GM23338 (cell line): ENCODE measurements around the gene NOP10. TPM values are rescaled to one million over a fixed set of nuclear protein-coding genes. Genes with fewer than 3 reads are reported as not detected.

ENCODE experiments used
- ATAC-seq: fragments of 200-7000 bp; cut with Tn5 transposase; 3 replicates; pipeline ENCODE4 v1.9.1; 2020
- DNase-seq: peaks from one replicate; pipeline ENCODE4 v3.0.0-alpha.2; 2015; ENCODE audit warnings: low spot score
- H2AFZ ChIP-seq: fragments of 200-600 bp; sonication (generic); 2 replicates; pipeline ENCODE4 v1.8.0; 2016; ENCODE audit warnings: antibody characterized with exemption, mild to moderate bottlenecking, moderate library complexity
- H3F3A ChIP-seq: fragments of 200-600 bp; sonication (generic); replicated peaks from 2 replicates; pipeline ENCODE4 v1.8.0; 2017; ENCODE audit warnings: antibody characterized with exemption, mixed run types, low read depth
- H3K27ac ChIP-seq: fragments of 200-600 bp; sonication (generic); 2 replicates; pipeline ENCODE4 v1.6.1; 2016; ENCODE audit warnings: low read depth
- H3K27me3 ChIP-seq: fragments of 200-600 bp; sonication (generic); 2 replicates; pipeline ENCODE4 v1.8.0; 2016; ENCODE audit warnings: mild to moderate bottlenecking, mixed run types, moderate library complexity; ENCODE audit not compliant: insufficient read depth
- H3K36me3 ChIP-seq: fragments of 200-600 bp; sonication (generic); 2 replicates; pipeline ENCODE4 v1.8.0; 2016; ENCODE audit warnings: mild to moderate bottlenecking; ENCODE audit not compliant: insufficient read depth
- H3K4me1 ChIP-seq: fragments of 200-600 bp; sonication (generic); 2 replicates; pipeline ENCODE4 v1.8.0; 2016; ENCODE audit warnings: mild to moderate bottlenecking, moderate library complexity; ENCODE audit not compliant: insufficient read depth
- H3K4me2 ChIP-seq: fragments of 200-600 bp; sonication (generic); 2 replicates; pipeline ENCODE4 v1.7.1; 2017; ENCODE audit warnings: mixed run types
- H3K4me3 ChIP-seq: fragments of 200-600 bp; sonication (generic); 2 replicates; pipeline ENCODE4 v1.6.1; 2016; ENCODE audit warnings: mixed run types
- H3K79me2 ChIP-seq: fragments of 200-600 bp; sonication (generic); replicated peaks from 2 replicates; pipeline ENCODE4 v1.8.0; 2017; ENCODE audit warnings: mild to moderate bottlenecking; ENCODE audit not compliant: insufficient read depth
- H3K9me2 ChIP-seq: fragments of 200-600 bp; sonication (generic); 2 replicates; pipeline ENCODE4 v1.8.0; 2017; ENCODE audit not compliant: insufficient read depth
- H4K20me1 ChIP-seq: fragments of 200-600 bp; sonication (generic); replicated peaks from 2 replicates; pipeline ENCODE4 v1.8.0; 2017; ENCODE audit warnings: mild to moderate bottlenecking; ENCODE audit not compliant: insufficient read depth
- H3K27ac Mint-ChIP-seq: 2 replicates; pipeline ENCODE4 v1.8.0; 2020; ENCODE audit warnings: inconsistent platforms, mild to moderate bottlenecking, moderate library complexity, mixed read lengths
- H3K27me3 Mint-ChIP-seq: 3 replicates; pipeline ENCODE4 v1.8.0; 2022; ENCODE audit warnings: low read depth, mild to moderate bottlenecking, moderate library complexity, mixed read lengths, inconsistent platforms; ENCODE audit not compliant: insufficient read depth, poor library complexity
- H3K36me3 Mint-ChIP-seq: 3 replicates; pipeline ENCODE4 v1.8.0; 2021; ENCODE audit warnings: low read depth, mild to moderate bottlenecking, inconsistent platforms, moderate library complexity, mixed read lengths
- H3K4me1 Mint-ChIP-seq: 3 replicates; pipeline ENCODE4 v1.8.0; 2020; ENCODE audit warnings: mild to moderate bottlenecking, inconsistent platforms, mixed read lengths
- H3K4me3 Mint-ChIP-seq: 3 replicates; pipeline ENCODE4 v1.8.0; 2021; ENCODE audit warnings: moderate library complexity, mild to moderate bottlenecking, inconsistent platforms, mixed read lengths
- H3K9me3 Mint-ChIP-seq: 3 replicates; pipeline ENCODE4 v1.8.0; 2020; ENCODE audit warnings: moderate library complexity, mild to moderate bottlenecking, inconsistent platforms, mixed read lengths
- CREB1 ChIP-seq: fragments of 250-450 bp; sonication (Bioruptor Pico); IDR thresholded peaks from 2 replicates; pipeline ENCODE4 v1.5.0; 2020; ENCODE audit warnings: low read depth, mild to moderate bottlenecking, moderate library complexity
- EZH2phosphoT487 ChIP-seq: fragments of 200-600 bp; sonication (generic); IDR thresholded peaks from one replicate; pipeline ENCODE4 v1.8.1; 2018; ENCODE audit warnings: antibody characterized with exemption; ENCODE audit not compliant: unreplicated experiment
- JUNB ChIP-seq: IDR thresholded peaks from one replicate; pipeline ENCODE4 v1.6.1; 2016; ENCODE audit warnings: antibody characterized with exemption; ENCODE audit not compliant: unreplicated experiment
- NANOG ChIP-seq: IDR thresholded peaks from 2 replicates; pipeline ENCODE4 v1.6.1; 2016; ENCODE audit warnings: antibody characterized with exemption, borderline replicate concordance
- POLR2AphosphoS5 ChIP-seq: IDR thresholded peaks from 2 replicates; pipeline ENCODE4 v1.6.1; 2016; ENCODE audit warnings: antibody characterized with exemption, low read depth
- ZNF331 ChIP-seq: fragments of 250-450 bp; sonication (Bioruptor Pico); IDR thresholded peaks from 2 replicates; pipeline ENCODE4 v1.5.0; 2020; ENCODE audit warnings: low read depth, mild to moderate bottlenecking, moderate library complexity
- polyA plus RNA-seq: library from polyadenylated mRNA; unstranded; fragments of >200 nt; fragmentation: Nextera tagmentation; extraction: Ambion mirVana; gene quantifications from 2 replicates; pipeline ENCODE4 v1.2.1, GENCODE V29; 2016
- total RNA-seq: library from RNA; depleted of rRNA; stranded (reverse); fragments of >200 nt; shearing (Covaris generic); gene quantifications from 2 replicates; pipeline ENCODE4 v1.2.3, GENCODE V29; 2014
- TF ChIP-seq, protein P1 (sequence below): IDR thresholded peaks from 2 replicates; pipeline ENCODE4 v1.6.1; 2016; ENCODE audit warnings: antibody characterized with exemption
- TF ChIP-seq, protein P2 (sequence below), 2 experiments: fragments of 200-600 bp in 1 of 2; sonication (generic) in 1 of 2; conservative IDR thresholded peaks; 2 replicates each; pipeline versions ENCODE4 v1.5.1 to v1.6.1; 2016 to 2017; ENCODE audit warnings: antibody characterized with exemption in 2 of 2, low read depth in 2 of 2, mild to moderate bottlenecking in 2 of 2, moderate library complexity in 1 of 2
- TF ChIP-seq, protein P3 (sequence below): IDR thresholded peaks from one replicate; pipeline ENCODE4 v1.6.1; 2018; ENCODE audit warnings: antibody characterized with exemption; ENCODE audit not compliant: unreplicated experiment

Gene NOP10
- total and polyA plus RNA-seq, 2 experiments from 2014 or later = 417 to 718 TPM

DNA sequence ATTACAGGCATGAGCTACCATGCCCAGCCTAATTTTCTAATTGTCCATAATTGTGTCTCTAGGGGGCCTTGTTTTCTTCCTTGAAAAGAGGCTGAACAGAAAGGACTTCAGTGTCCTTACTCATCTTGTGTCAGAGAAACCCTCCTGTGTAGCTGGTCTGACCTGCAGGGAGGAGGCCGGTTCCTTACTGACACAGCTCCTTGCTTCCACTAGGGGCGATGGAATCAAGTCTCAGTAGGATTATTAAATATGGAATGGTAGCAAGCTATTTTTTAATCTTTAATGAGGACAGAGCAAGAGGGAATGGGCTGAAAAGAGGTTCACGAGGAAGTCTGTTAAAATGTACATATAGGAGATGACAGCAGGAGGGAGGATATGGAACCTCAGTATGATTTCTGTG lies 15.4 kb upstream of the NOP10 start:
- no peak overlapping the region for H3K4me3 ChIP-seq
- TF ChIP-seq, protein P1, sequence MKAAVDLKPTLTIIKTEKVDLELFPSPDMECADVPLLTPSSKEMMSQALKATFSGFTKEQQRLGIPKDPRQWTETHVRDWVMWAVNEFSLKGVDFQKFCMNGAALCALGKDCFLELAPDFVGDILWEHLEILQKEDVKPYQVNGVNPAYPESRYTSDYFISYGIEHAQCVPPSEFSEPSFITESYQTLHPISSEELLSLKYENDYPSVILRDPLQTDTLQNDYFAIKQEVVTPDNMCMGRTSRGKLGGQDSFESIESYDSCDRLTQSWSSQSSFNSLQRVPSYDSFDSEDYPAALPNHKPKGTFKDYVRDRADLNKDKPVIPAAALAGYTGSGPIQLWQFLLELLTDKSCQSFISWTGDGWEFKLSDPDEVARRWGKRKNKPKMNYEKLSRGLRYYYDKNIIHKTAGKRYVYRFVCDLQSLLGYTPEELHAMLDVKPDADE = no peak
- no peak for TF ChIP-seq EZH2phosphoT487
- no peak for TF ChIP-seq POLR2AphosphoS5
- TF ChIP-seq, protein P2, sequence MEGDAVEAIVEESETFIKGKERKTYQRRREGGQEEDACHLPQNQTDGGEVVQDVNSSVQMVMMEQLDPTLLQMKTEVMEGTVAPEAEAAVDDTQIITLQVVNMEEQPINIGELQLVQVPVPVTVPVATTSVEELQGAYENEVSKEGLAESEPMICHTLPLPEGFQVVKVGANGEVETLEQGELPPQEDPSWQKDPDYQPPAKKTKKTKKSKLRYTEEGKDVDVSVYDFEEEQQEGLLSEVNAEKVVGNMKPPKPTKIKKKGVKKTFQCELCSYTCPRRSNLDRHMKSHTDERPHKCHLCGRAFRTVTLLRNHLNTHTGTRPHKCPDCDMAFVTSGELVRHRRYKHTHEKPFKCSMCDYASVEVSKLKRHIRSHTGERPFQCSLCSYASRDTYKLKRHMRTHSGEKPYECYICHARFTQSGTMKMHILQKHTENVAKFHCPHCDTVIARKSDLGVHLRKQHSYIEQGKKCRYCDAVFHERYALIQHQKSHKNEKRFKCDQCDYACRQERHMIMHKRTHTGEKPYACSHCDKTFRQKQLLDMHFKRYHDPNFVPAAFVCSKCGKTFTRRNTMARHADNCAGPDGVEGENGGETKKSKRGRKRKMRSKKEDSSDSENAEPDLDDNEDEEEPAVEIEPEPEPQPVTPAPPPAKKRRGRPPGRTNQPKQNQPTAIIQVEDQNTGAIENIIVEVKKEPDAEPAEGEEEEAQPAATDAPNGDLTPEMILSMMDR (conservative IDR thresholded peaks at IDR 0.05; ENCODE audit: low read depth in 2 of 2) = peak in 1 of 2 experiments; percentile 55; a peak in 3 of 4 replicates
- DNase-seq (peak; percentile 39), ATAC-seq (peak; percentile 30)
- Mint-ChIP-seq H3K27ac (no peak overlapping the region), H3K4me3 (no peak overlapping the region), H3K36me3 (peaks cover 77% of the 10 kb centered on the region), H3K27me3 (peaks cover 9% of the 10 kb centered on the region), H3K4me1 (peaks cover 16% of the 10 kb centered on the region), H3K9me3 (no peaks in the 10 kb centered on the region; the same call in 2 of the 3 replicates)
- no peaks in the 10 kb centered on the region for H3F3A ChIP-seq
- no peak overlapping the region for H3K27ac ChIP-seq
- H3K27me3 ChIP-seq = no peaks in the 10 kb centered on the region
- no peaks in the 10 kb centered on the region for H4K20me1 ChIP-seq
- no peak overlapping the region for H2AFZ ChIP-seq
- peaks cover 18% of the 10 kb centered on the region for H3K36me3 ChIP-seq
- H3K4me1 ChIP-seq = 0 out of 2 replicates have a peak, but pooled peaks cover 4% of the 10 kb centered on the region
- no peak overlapping the region for H3K4me2 ChIP-seq
- no peaks in the 10 kb centered on the region for H3K79me2 ChIP-seq
- no peaks in the 10 kb centered on the region for H3K9me2 ChIP-seq

DNA sequence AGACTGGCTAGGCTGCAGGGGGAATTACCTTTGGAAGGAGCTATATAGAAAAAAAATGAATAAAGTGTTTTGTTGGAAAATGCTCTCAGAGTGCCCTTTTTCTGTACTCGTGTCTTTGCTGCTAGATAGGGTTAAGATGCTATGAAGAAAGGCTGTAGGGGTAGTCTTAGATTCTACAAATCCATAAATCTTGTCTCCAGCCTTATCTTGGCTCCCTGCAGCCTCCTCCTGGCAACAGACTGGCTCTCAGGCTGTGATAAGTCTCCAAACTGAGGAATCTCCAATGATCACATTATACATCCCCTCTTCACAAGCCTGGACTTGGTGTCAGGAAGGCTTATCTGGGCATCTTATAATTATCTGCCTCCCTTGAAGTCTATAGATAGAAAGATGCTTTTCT lies 14.7 kb upstream of the NOP10 start:
- Histone ChIP-seq H3K4me1 (0 out of 2 replicates have a peak, but pooled peaks cover 4% of the 10 kb centered on the region), H3K4me3 (no peak overlapping the region), H3K79me2 (no peaks in the 10 kb centered on the region), H3K4me2 (no peak overlapping the region), H3K9me2 (no peaks in the 10 kb centered on the region), H3K27ac (no peak overlapping the region), H3K36me3 (peaks cover 17% of the 10 kb centered on the region), H4K20me1 (no peaks in the 10 kb centered on the region), H3K27me3 (no peaks in the 10 kb centered on the region), H2AFZ (no peak overlapping the region), H3F3A (no peaks in the 10 kb centered on the region)
- Mint-ChIP-seq H3K27ac (no peak overlapping the region), H3K27me3 (peaks cover 7% of the 10 kb centered on the region), H3K9me3 (no peaks in the 10 kb centered on the region; the same call in 2 of the 3 replicates), H3K36me3 (peaks cover 73% of the 10 kb centered on the region), H3K4me3 (no peak overlapping the region), H3K4me1 (peaks cover 18% of the 10 kb centered on the region)
- no peak for ATAC-seq
- no peak for DNase-seq
- no peak for TF ChIP-seq POLR2AphosphoS5
- TF ChIP-seq NANOG = no peak
- no peak for TF ChIP-seq JUNB
- TF ChIP-seq, protein P2 (conservative IDR thresholded peaks at IDR 0.05; ENCODE audit: low read depth in 2 of 2) = no peak
- TF ChIP-seq, protein P3, sequence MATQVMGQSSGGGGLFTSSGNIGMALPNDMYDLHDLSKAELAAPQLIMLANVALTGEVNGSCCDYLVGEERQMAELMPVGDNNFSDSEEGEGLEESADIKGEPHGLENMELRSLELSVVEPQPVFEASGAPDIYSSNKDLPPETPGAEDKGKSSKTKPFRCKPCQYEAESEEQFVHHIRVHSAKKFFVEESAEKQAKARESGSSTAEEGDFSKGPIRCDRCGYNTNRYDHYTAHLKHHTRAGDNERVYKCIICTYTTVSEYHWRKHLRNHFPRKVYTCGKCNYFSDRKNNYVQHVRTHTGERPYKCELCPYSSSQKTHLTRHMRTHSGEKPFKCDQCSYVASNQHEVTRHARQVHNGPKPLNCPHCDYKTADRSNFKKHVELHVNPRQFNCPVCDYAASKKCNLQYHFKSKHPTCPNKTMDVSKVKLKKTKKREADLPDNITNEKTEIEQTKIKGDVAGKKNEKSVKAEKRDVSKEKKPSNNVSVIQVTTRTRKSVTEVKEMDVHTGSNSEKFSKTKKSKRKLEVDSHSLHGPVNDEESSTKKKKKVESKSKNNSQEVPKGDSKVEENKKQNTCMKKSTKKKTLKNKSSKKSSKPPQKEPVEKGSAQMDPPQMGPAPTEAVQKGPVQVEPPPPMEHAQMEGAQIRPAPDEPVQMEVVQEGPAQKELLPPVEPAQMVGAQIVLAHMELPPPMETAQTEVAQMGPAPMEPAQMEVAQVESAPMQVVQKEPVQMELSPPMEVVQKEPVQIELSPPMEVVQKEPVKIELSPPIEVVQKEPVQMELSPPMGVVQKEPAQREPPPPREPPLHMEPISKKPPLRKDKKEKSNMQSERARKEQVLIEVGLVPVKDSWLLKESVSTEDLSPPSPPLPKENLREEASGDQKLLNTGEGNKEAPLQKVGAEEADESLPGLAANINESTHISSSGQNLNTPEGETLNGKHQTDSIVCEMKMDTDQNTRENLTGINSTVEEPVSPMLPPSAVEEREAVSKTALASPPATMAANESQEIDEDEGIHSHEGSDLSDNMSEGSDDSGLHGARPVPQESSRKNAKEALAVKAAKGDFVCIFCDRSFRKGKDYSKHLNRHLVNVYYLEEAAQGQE = no peak
- TF ChIP-seq, protein P1 = no peak
- no peak for TF ChIP-seq ZNF331
- TF ChIP-seq CREB1 = no peak
